NCI-H82 treated with DMSO at 0.1 percent for 48 hours (cell line): ENCODE results near the gene AFG1L.

Source experiments
- DNase-seq: peaks from one replicate; lab custom pipeline; 2025; ENCODE audit not compliant: unreplicated experiment; lab: John Stamatoyannopoulos, UW

Gene AFG1L

DNA sequence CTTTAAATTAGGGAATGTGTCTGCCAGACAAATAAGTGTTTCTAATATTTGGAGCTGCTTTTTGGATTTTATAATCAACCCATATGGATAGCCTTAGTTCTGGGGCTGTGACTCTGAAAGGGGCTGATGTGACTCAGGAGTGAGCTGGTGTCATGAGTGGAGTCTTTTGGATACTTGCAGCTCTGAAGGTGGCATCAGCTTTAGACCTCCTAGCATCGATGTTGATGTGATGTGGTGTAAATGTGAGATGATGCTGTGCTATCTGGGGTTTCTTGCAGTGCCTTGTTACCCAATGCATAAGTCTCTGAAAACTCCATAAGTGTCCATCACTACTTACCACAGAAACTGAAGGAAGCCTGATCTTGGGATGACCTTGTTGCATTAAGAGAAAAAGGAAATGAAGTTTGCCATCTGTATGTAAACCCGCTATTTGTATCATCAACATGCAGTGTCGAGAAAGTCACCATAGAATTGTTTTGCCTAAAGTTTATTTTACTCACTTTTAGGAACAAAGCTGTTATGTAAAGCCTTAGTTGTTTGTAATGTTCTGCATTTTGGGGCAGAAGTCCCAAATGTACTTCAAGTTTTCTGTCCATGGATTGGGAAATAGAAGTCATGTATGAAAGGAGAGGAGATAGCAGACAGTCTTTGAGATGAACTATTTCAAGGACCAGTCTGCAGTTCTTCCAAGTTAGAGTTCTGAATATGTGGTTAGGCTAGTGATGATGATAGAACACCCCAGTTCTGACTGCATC is 273.9 kb downstream of the AFG1L start:
- no peak for DNase-seq

DNA sequence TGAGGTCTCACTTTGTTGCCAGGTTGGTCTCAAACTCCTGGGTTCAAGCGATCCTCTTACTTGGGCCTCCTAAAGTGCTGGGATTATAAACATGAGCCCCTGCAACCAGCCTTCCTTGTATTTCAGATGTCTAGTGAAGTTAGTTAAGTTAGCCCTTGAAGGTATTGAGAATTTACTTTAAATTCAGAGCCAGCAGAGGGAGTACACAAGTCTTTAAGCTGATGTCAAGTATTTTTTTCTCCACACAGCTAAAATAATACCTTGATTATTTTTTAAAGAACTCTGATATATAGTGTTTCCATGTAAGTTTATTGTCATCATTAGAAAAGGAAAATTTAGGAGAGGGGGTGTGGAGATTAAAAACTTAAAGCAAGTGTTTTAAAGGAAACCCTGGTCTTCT is 275.7 kb downstream of the AFG1L start:
- DNase-seq: no peak

DNA sequence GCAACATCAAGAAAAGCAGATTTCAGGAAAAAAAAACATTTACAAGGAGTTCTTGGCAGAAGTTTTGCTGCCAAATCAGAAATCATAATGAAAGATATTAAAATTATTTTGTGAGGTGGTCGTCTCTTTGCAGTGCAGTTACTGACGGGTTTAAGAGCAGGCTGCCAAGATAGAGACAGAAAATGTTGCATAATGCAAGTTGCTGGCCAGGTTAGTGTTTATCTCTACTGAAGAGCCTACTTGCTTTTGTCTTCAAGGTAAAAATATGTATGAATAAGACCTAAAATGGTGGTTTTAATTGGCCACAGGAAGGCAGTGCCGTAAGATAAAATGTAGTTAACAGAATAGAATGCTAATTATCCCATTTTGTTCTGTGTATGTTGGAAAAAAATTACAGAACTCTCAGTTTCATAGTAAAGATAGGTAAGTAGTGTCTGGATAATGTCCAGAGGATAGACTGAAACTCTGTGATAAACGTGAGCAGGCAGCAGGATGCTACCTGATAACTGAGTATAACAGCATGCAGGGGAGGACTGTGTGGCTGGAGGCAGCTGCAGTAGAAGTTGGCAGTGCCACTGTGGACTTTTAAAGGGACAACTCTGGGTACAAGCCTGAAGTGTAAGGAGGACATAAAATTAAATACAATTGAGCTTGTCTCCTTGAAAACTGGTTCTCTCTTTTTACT is 279.7 kb downstream of the AFG1L start:
- no peak for DNase-seq
